ENCODE results near the gene ACER2.

Gene ACER2

GRCh38 chr9:19481971-19482404, 73.2 kb downstream of the ACER2 start:
- no peak for DNase-seq (ENCODE audit: low read depth in 2 of 2, low spot score in 1 of 2)

- DNase-seq (ENCODE audit: low read depth in 2 of 2, low spot score in 1 of 2) = no peak
These were observed 75.9 kb downstream of the ACER2 start for GRCh38 chr9:19484699-19485098.

GRCh38 chr9:19485193-19485592, 76.4 kb downstream of the ACER2 start:
- DNase-seq (ENCODE audit: low read depth in 2 of 2, low spot score in 1 of 2) = no peak

DNA sequence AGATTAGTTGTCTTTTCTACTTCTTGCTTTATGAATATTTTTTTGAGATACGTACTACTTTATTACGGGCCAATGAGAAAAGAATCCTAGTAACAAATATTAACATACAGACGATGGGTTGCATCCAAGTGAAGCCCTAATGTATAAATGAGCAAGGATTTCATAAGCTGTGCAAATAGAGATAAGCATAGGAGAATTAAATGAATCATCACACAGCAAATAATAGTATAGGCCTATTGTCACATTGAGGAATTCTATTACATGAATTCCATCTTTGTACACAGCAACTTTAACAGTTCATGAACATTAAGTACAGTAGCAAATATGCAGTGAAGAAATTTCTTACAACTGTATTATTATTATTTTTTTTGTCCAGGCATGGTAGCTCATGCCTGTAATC, 78.0 kb downstream of the ACER2 start:
- no peak for DNase-seq (ENCODE audit: low read depth in 2 of 2, low spot score in 1 of 2)

- no peak for DNase-seq (ENCODE audit: low read depth in 2 of 2, low spot score in 1 of 2)
These were observed 79.9 kb downstream of the ACER2 start for GRCh38 chr9:19488721-19489120.

DNA sequence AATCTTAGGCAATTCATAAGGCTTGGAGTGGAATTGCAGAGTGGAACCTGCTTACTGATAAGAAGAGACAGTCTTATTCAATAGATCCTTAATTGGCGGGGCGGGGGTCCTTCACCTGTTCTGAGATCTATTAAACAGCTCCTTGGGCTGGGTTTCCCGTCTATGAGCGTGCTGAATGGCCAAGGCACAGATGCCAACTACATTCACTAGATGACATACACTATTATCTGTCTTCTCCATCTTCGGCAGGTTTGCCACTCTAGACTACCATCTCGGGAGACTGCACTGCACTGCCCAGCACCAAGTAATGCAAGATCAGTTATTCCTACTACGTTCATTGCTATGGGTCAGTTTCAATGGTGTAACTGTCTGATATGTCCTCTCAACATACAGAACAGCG, 81.5 kb downstream of the ACER2 start:
- no peak for DNase-seq (ENCODE audit: low read depth in 2 of 2, low spot score in 1 of 2)

- no peak for DNase-seq (ENCODE audit: low read depth in 2 of 2, low spot score in 1 of 2)
These were observed 82.0 kb downstream of the ACER2 start for GRCh38 chr9:19490828-19491227.

DNA sequence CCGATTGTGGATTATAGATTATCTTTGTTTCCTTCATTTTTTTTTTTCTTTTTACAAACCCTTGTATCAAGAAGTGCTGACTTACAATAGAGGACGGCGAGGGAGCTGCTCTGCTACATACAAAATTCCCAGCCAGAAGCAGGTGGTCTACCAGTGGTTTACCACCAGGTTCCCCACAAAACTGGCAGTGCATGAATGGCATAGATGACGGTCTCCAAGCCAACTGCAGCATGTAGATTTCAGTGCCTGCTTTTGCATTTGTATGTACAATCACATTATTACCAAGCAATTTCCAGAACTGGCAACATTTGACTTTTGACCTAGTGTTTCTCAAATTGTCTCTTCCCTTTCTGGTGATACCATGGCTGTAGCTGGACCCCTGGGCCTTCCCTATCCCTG, 84.0 kb downstream of the ACER2 start:
- no peak for DNase-seq (ENCODE audit: low read depth in 2 of 2, low spot score in 1 of 2)

GRCh38 chr9:19493174-19493811, 84.5 kb downstream of the ACER2 start:
- DNase-seq (ENCODE audit: low read depth in 2 of 2, low spot score in 1 of 2) = no peak

GRCh38 chr9:19493876-19494275, 85.1 kb downstream of the ACER2 start:
- DNase-seq (ENCODE audit: low read depth in 2 of 2, low spot score in 1 of 2) = no peak

DNA sequence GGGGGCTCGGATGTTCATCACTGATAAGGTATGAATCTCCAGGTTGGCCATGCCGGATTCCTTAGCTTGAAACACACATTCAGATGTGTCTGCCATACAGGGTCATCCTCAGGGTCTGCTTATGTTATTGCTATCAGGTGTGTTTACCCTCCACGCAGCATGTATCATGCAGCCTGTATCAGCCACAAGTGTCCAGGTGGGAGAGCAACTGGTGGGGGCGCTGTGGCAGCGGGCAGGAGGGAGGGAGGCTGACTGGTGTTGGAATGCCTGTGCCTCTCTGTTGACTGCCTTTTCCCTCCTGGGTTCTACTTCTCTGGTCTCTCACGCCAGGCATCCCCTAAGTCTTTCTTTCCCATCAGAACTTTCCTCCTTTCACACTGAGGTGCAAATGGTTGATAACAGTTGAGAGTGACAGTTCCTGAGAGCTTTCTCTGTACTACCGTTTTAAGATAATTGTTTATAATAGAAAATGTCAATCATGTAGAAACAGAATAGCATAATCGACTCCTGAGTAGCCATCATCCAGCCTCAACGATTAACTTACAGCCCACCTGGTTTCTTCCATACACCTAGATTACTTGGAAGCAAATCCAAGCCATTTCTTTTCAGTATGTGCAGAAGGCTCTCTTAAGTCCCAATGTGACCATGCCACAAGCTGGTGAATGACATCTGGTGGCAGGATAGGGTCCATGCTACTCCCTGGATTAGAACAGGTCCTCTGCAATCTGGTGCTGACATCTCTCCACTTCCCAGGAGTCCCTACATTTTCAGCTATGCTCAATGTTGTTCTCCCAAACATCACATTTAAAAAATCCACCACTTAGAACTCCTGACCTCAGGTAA, 86.6 kb downstream of the ACER2 start:
- no peak for DNase-seq (ENCODE audit: low read depth in 2 of 2, low spot score in 1 of 2)

- no peak for DNase-seq (ENCODE audit: low read depth in 2 of 2, low spot score in 1 of 2)
These were observed 87.7 kb downstream of the ACER2 start for GRCh38 chr9:19496321-19497050.

- DNase-seq (ENCODE audit: low read depth in 2 of 2, low spot score in 1 of 2) = no peak
These were observed 88.5 kb downstream of the ACER2 start for GRCh38 chr9:19497276-19497675.

- DNase-seq (ENCODE audit: low read depth in 2 of 2, low spot score in 1 of 2) = no peak
These were observed 89.2 kb downstream of the ACER2 start for GRCh38 chr9:19498015-19498414.

All from stimulated activated CD8-positive, alpha-beta memory T cell treated with anti-CD3 and anti-CD28 coated beads, Interleukin-4, amount 100 ng/mL, for 4 hours (primary cell).